K562 (cell line): ENCODE data around the gene SVOP. TPM values are rescaled to one million over a fixed set of nuclear protein-coding genes. Genes with fewer than 3 reads are reported as not detected.

Experiments
- ATAC-seq: fragments of 200-7000 bp; cut with Tn5 transposase; 3 replicates; pipeline ENCODE4 v1.9.1; 2020; ENCODE audit warnings: moderate library complexity
- BruUV-seq: library from RNA; stranded (reverse); fragments of 400-500 nt; replicated peaks from 2 replicates; lab custom pipeline; 2021; lab: Mats Ljungman, UMichigan
- CTCF ChIA-PET: fragments of 300-600 bp; formaldehyde crosslinking; extraction: SDS; loops from one replicate; lab custom pipeline; 2021; ENCODE audit warnings: low intra/inter-chr PET ratio; lab: Yijun Ruan, JAX
- POLR2A ChIA-PET: fragments of 300-600, 350-650 bp; sonication (Branson Sonifier 250); formaldehyde crosslinking; extraction: SDS; loops from one replicate; lab custom pipeline; 2021; ENCODE audit warnings: antibody characterized with exemption, inconsistent platforms; lab: Yijun Ruan, JAX
- DNase-seq, 4 experiments: peaks; one replicate each; pipeline versions ENCODE4 v3.0.0 to v3.0.0-alpha.2; 2011 to 2018; ENCODE audit warnings: low spot score in 3 of 4, mixed read lengths in 3 of 4; ENCODE audit errors: extremely low read depth in 1 of 4
- FAIRE-seq: peaks from 2 replicates; lab custom pipeline; 2011; peaks lifted over from hg19 to GRCh38; lab: Jason Lieb, UNC
- H2AFZ ChIP-seq: 2 replicates; pipeline ENCODE4 v1.6.0; 2011; ENCODE audit warnings: low read depth, low read length, control low read depth, inconsistent platforms
- H3K27ac ChIP-seq: fragments of 200-600 bp; 3 replicates; pipeline ENCODE4 v1.8.0; 2011; ENCODE audit warnings: low read depth, mild to moderate bottlenecking, control low read depth, inconsistent platforms, low read length, moderate library complexity, mixed read lengths; ENCODE audit errors: extremely low read depth
- H3K27me3 ChIP-seq, 2 experiments: fragments of 300-600 bp in 1 of 2; 2 replicates in 1 of 2; 3 replicates in 1 of 2; pipeline versions ENCODE4 v1.6.0 to v1.8.0; 2011; ENCODE audit warnings: inconsistent platforms in 2 of 2, low read length in 2 of 2, mild to moderate bottlenecking in 1 of 2, mixed read lengths in 1 of 2, moderate library complexity in 1 of 2; ENCODE audit not compliant: control insufficient read depth in 2 of 2, insufficient read depth in 2 of 2
- H3K36me3 ChIP-seq: fragments of 300-600 bp; 3 replicates; pipeline ENCODE4 v1.8.0; 2011; ENCODE audit warnings: mild to moderate bottlenecking, low read length, inconsistent platforms; ENCODE audit not compliant: control insufficient read depth, insufficient read depth
- H3K4me1 ChIP-seq, 2 experiments: fragments of 200-600 bp in 1 of 2; replicated peaks in 1 of 2; 2 replicates in 1 of 2; 3 replicates in 1 of 2; pipeline versions ENCODE4 v1.5.1 to v1.8.0; 2011; ENCODE audit warnings: inconsistent platforms in 2 of 2, low read length in 2 of 2, mild to moderate bottlenecking in 1 of 2, mixed read lengths in 1 of 2, moderate library complexity in 1 of 2; ENCODE audit not compliant: control insufficient read depth in 2 of 2, insufficient read depth in 2 of 2
- H3K4me2 ChIP-seq: 2 replicates; pipeline ENCODE4 v1.6.1; 2011; ENCODE audit warnings: low read length, control low read depth, inconsistent platforms, mixed read lengths; ENCODE audit not compliant: insufficient read depth
- H3K4me3 ChIP-seq: fragments of 200-600 bp; sonication (generic), shearing (Covaris generic); 2 replicates; pipeline ENCODE4 v1.5.1; 2016; ENCODE audit warnings: control low read depth, inconsistent platforms
- H3K79me2 ChIP-seq: fragments of 200-600 bp; 3 replicates; pipeline ENCODE4 v1.8.0; 2011; ENCODE audit warnings: low read length, inconsistent platforms; ENCODE audit not compliant: control insufficient read depth, insufficient read depth
- H3K9ac ChIP-seq, 2 experiments: 2 replicates each; pipeline versions ENCODE4 v1.6.0 to v1.6.1; 2011; ENCODE audit warnings: low read depth in 2 of 2, low read length in 2 of 2, control low read depth in 1 of 2, inconsistent platforms in 1 of 2, mild to moderate bottlenecking in 1 of 2, mixed read lengths in 1 of 2; ENCODE audit not compliant: insufficient read depth in 1 of 2
- H3K9me1 ChIP-seq: one replicate; pipeline ENCODE4 v1.6.0; 2011; ENCODE audit warnings: inconsistent platforms, mild to moderate bottlenecking, low read length, moderate library complexity; ENCODE audit not compliant: control insufficient read depth, insufficient read depth
- H3K9me3 ChIP-seq: replicated peaks from 2 replicates; pipeline ENCODE4 v1.5.1; 2011; ENCODE audit warnings: low read depth, low read length, inconsistent platforms; ENCODE audit not compliant: control insufficient read depth, insufficient read depth
- H4K20me1 ChIP-seq: replicated peaks from 2 replicates; pipeline ENCODE4 v1.6.1; 2011; ENCODE audit warnings: low read length, inconsistent platforms, mixed read lengths; ENCODE audit not compliant: control insufficient read depth, insufficient read depth
- FOXA3 ChIP-seq, 2 experiments: fragments of 450-650 bp in 1 of 2; sonication (generic) in 1 of 2; formaldehyde crosslinking; IDR thresholded peaks in 1 of 2; conservative IDR thresholded peaks in 1 of 2; 2 replicates each; pipeline versions ENCODE4 v1.4.0 to v1.8.0; 2020 to 2022; ENCODE audit warnings: mild to moderate bottlenecking in 2 of 2, missing genetic modification reagents in 1 of 2
- MAFG ChIP-seq: fragments of 450-650 bp; conservative IDR thresholded peaks from 2 replicates; pipeline ENCODE4 v1.6.1; 2016; ENCODE audit warnings: missing genetic modification characterization, missing compliant biosample characterization
- MCM7 ChIP-seq, 2 experiments: fragments of 450-650 bp; IDR thresholded peaks; 2 replicates each; pipeline ENCODE4 v1.6.1; 2016 to 2018
- MEF2D ChIP-seq: conservative IDR thresholded peaks from 2 replicates; pipeline ENCODE4 v1.6.1; 2016; ENCODE audit warnings: low read depth, missing genetic modification characterization, missing compliant biosample characterization
- MTA2 ChIP-seq: fragments of 450-650 bp; IDR thresholded peaks from 2 replicates; pipeline ENCODE4 v1.6.1; 2016; ENCODE audit warnings: low read depth
- NKRF ChIP-seq: fragments of 450-650 bp; IDR thresholded peaks from 2 replicates; pipeline ENCODE4 v1.6.1; 2016; ENCODE audit warnings: borderline replicate concordance
- SMARCB1 ChIP-seq: IDR thresholded peaks from 2 replicates; pipeline ENCODE4 v1.6.1; 2011; ENCODE audit warnings: improper control_type of control experiment, low read depth; ENCODE audit not compliant: insufficient read length
- SMARCC2 ChIP-seq: fragments of 450-650 bp; IDR thresholded peaks from 2 replicates; pipeline ENCODE4 v1.6.1; 2017; ENCODE audit warnings: antibody characterized with exemption, moderate library complexity, mild to moderate bottlenecking, low read depth
- SMC3 ChIP-seq: conservative IDR thresholded peaks from 2 replicates; pipeline ENCODE4 v1.6.1; 2011; ENCODE audit warnings: low read depth, low read length, improper control_type of control experiment; ENCODE audit not compliant: insufficient read depth
- STAG1 ChIP-seq: sonication (generic); formaldehyde crosslinking; IDR thresholded peaks from 2 replicates; pipeline ENCODE4 v1.5.0; 2020; ENCODE audit warnings: missing genetic modification reagents, borderline replicate concordance
- USF1 ChIP-seq: sonication (generic); formaldehyde crosslinking; IDR thresholded peaks from 2 replicates; pipeline ENCODE4 v1.9.0; 2022; ENCODE audit warnings: mild to moderate bottlenecking, missing genetic modification reagents
- ZNF184 ChIP-seq: sonication (generic); formaldehyde crosslinking; IDR thresholded peaks from 2 replicates; pipeline ENCODE4 v1.5.0; 2020; ENCODE audit warnings: missing genetic modification reagents
- ZNF707 ChIP-seq: fragments of 250-450 bp; sonication (Bioruptor Pico); conservative IDR thresholded peaks from 2 replicates; pipeline ENCODE4 v1.8.0; 2022; ENCODE audit warnings: inconsistent platforms, mild to moderate bottlenecking, moderate library complexity
- WGBS: fragments of 100-300 bp; shearing (Covaris generic); methylation state at CpG from one replicate; pipeline ENCODE4 v1.1.6; 2016; ENCODE audit warnings: low coverage, mixed read lengths; ENCODE audit not compliant: insufficient coverage; ENCODE audit errors: missing lambda C conversion rate; 5-methylcytosine and 5-hydroxymethylcytosine counted together
- in situ Hi-C: fragments of 300-500 bp; cut with MboI; formaldehyde crosslinking; loops from 4 replicates; pipeline ENCODE4 v1.15.0; 2018; ENCODE audit warnings: inconsistent platforms, mixed read lengths
- intact Hi-C: fragments of 100-400 bp; cut with micrococcal nuclease; formaldehyde crosslinking; loops from 2 replicates; pipeline ENCODE4 v1.14.2; 2022
- polyA plus RNA-seq, 8 experiments: library from polyadenylated mRNA; depleted of rRNA in 4 of 8; stranded (reverse) in 5 of 8; unstranded in 3 of 8; fragments of >200 nt; fragmentation: Nextera tagmentation in 2 of 8; fragmentation: Illumina TruSeq in 1 of 8; extraction: Ambion mirVana in 2 of 8; extraction: Trizol in 1 of 8; gene quantifications; 2 replicates each; pipeline versions ENCODE4 v1.2.1 to v1.2.3, GENCODE V29; 2011 to 2014; ENCODE audit warnings: inconsistent platforms in 1 of 8, missing spikeins in 1 of 8
- total RNA-seq, 7 experiments: library from RNA; depleted of rRNA in 6 of 7; stranded (reverse); fragments of >200 nt in 6 of 7; fragmentation: Illumina TruSeq in 2 of 7; extraction: Trizol in 2 of 7; gene quantifications; 2 replicates each; pipeline versions ENCODE4 v1.2.1 to v1.2.3, GENCODE V29; 2011 to 2021; ENCODE audit warnings: low replicate concordance in 1 of 7
- TF ChIP-seq, protein P1 (sequence below): fragments of 250-450 bp; sonication (Bioruptor Pico); IDR thresholded peaks from 2 replicates; pipeline ENCODE4 v1.4.0; 2020

SVOP gene
- total and polyA plus RNA-seq, 9 of the 15 experiments (the other 6 are each of a cell fraction or from before 2014, with no cell fraction given): 0.01 to 0.09 (median 0.06) TPM; not detected in 1

- TF ChIP-seq SMARCB1: no peak
- no peak for TF ChIP-seq USF1
- TF ChIP-seq MCM7 (IDR thresholded peaks at IDR 0.05): no peak
- TF ChIP-seq NKRF: no peak
- TF ChIP-seq FOXA3 (CRISPR knock-in tag; conservative IDR thresholded peaks at IDR 0.05 in 1 of 2, IDR thresholded peaks at IDR 0.05 in 1 of 2): no peak
- no peak for TF ChIP-seq SMARCC2
- TF ChIP-seq ZNF184 (CRISPR knock-in tag): no peak
- no peak for TF ChIP-seq STAG1 (CRISPR knock-in tag)
Measured at GRCh38 chr12:108912361-108912760, 108.5 kb downstream of the SVOP start (continued).

GRCh38 chr12:108911915-108912314 is 109.0 kb downstream of the SVOP start:
- Histone ChIP-seq H3K4me3 (no peak overlapping the region), H3K4me2 (no peak overlapping the region), H2AFZ (no peak overlapping the region), H3K79me2 (no peaks in the 10 kb centered on the region), H3K9ac (no peak overlapping the region), H3K27ac (no peak overlapping the region), H3K9me1 (no peaks in the 10 kb centered on the region), H4K20me1 (no peaks in the 10 kb centered on the region), H3K36me3 (no peaks in the 10 kb centered on the region), H3K4me1 (no peaks in the 10 kb centered on the region; a peak in 1 of 5 replicates), H3K27me3 (peaks cover 17 to 39% of the 10 kb centered on the region in 2 experiments; a peak in 4 of 5 replicates), H3K9me3 (no peaks in the 10 kb centered on the region)
- WGBS: 1% methylated on average over 6 of the region's 6 CpGs
- FAIRE-seq (no peak), ATAC-seq (no peak), DNase-seq (no peak)
- ChIA-PET POLR2A (no interaction called here), CTCF (interaction anchor here (0.6 kb wide), 1 partner anchor 782 kb away, joined by 3 read pairs; no protein-coding TSS in a partner anchor)
- in situ Hi-C loops: no loop called here
- no TSS peak for BruUV-seq
- TF ChIP-seq SMC3 (no peak), ZNF707 (CRISPR knock-in tag) (no peak), MAFG (tag) (no peak), MEF2D (tag) (no peak), MTA2 (no peak)
- TF ChIP-seq, protein P1, sequence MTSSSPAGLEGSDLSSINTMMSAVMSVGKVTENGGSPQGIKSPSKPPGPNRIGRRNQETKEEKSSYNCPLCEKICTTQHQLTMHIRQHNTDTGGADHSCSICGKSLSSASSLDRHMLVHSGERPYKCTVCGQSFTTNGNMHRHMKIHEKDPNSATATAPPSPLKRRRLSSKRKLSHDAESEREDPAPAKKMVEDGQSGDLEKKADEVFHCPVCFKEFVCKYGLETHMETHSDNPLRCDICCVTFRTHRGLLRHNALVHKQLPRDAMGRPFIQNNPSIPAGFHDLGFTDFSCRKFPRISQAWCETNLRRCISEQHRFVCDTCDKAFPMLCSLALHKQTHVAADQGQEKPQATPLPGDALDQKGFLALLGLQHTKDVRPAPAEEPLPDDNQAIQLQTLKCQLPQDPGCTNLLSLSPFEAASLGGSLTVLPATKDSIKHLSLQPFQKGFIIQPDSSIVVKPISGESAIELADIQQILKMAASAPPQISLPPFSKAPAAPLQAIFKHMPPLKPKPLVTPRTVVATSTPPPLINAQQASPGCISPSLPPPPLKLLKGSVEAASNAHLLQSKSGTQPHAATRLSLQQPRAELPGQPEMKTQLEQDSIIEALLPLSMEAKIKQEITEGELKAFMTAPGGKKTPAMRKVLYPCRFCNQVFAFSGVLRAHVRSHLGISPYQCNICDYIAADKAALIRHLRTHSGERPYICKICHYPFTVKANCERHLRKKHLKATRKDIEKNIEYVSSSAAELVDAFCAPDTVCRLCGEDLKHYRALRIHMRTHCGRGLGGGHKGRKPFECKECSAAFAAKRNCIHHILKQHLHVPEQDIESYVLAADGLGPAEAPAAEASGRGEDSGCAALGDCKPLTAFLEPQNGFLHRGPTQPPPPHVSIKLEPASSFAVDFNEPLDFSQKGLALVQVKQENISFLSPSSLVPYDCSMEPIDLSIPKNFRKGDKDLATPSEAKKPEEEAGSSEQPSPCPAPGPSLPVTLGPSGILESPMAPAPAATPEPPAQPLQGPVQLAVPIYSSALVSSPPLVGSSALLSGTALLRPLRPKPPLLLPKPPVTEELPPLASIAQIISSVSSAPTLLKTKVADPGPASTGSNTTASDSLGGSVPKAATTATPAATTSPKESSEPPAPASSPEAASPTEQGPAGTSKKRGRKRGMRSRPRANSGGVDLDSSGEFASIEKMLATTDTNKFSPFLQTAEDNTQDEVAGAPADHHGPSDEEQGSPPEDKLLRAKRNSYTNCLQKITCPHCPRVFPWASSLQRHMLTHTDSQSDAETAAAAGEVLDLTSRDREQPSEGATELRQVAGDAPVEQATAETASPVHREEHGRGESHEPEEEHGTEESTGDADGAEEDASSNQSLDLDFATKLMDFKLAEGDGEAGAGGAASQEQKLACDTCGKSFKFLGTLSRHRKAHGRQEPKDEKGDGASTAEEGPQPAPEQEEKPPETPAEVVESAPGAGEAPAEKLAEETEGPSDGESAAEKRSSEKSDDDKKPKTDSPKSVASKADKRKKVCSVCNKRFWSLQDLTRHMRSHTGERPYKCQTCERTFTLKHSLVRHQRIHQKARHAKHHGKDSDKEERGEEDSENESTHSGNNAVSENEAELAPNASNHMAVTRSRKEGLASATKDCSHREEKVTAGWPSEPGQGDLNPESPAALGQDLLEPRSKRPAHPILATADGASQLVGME (CRISPR knock-in tag): no peak
- intact Hi-C loops: no loop called here
